ENCODE data around the gene SLC10A7.

DNA sequence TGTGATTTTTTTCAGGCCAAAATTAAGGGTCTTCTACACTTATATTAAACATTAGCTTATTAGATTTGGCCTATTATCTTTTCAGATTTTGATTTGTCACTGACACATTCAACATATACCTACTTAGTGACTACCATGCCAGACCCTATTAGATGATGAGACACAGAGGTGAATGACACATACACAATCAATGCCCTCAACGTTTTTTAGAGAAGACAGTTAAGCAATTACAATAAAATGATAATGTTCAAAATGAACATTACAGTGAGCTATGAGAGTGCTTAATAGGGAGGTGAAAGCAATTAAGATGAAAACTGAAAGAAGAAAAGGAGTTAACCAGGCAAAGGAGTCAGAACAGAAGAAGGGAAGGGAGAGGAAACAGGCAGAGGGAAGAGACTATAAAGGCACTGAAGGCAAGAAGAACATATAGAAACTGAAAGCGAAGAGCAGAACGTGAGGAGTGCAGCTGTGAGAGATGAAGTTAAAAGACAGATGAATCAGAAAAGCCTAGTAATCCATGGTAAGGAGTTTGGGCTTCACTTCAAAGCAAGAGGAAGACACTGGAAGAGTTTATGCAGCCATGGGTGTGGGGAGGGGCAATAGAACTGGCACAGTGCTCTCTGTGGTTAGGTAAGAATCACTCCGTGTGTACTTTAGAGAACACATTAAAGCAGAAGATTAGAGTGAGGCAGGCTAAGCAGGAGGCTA lies 188.4 kb downstream of the SLC10A7 start:
- TF ChIP-seq, protein P1, sequence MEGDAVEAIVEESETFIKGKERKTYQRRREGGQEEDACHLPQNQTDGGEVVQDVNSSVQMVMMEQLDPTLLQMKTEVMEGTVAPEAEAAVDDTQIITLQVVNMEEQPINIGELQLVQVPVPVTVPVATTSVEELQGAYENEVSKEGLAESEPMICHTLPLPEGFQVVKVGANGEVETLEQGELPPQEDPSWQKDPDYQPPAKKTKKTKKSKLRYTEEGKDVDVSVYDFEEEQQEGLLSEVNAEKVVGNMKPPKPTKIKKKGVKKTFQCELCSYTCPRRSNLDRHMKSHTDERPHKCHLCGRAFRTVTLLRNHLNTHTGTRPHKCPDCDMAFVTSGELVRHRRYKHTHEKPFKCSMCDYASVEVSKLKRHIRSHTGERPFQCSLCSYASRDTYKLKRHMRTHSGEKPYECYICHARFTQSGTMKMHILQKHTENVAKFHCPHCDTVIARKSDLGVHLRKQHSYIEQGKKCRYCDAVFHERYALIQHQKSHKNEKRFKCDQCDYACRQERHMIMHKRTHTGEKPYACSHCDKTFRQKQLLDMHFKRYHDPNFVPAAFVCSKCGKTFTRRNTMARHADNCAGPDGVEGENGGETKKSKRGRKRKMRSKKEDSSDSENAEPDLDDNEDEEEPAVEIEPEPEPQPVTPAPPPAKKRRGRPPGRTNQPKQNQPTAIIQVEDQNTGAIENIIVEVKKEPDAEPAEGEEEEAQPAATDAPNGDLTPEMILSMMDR (IDR thresholded peaks at IDR 0.05; ENCODE audit: low read depth, low read length, poor library complexity, severe bottlenecking): no peak
- no peak for TF ChIP-seq EZH2phosphoT487 (IDR thresholded peaks at IDR 0.05; ENCODE audit: borderline replicate concordance, low read length)

Data from DOHH2 (cell line).